ENCODE data around the gene ZNF692.

- TF ChIP-seq CTCF (IDR thresholded peaks at IDR 0.05; ENCODE audit: insufficient read depth, low read length, poor library complexity, severe bottlenecking) (no peak), EZH2phosphoT487 (conservative IDR thresholded peaks at IDR 0.05; ENCODE audit: low read length) (no peak)
Measured at GRCh38 chr1:248814351-248814750, 44.5 kb downstream of the ZNF692 start.

Measured in SU-DHL-6 (cell line).